Upper lobe of left lung (tissue), 6 donors: ENCODE measurements around the gene DSTN. TPM values are rescaled to one million over a fixed set of nuclear protein-coding genes. Genes with fewer than 3 reads are reported as not detected.
A peak's percentile ranks its signal among the peaks of the same experiment; 100 is the strongest.

Experiments
- ATAC-seq, 2 donors: fragments of 200-7000 bp; cut with Tn5 transposase; one replicate each; pipeline ENCODE4 v1.9.1; 2022; ENCODE audit warnings: mild to moderate bottlenecking in 2 of 2, moderate library complexity in 2 of 2; ENCODE audit not compliant: low FRiP score in 2 of 2
- DNase-seq, 2 donors: peaks; one replicate each; pipeline ENCODE4 v3.0.0-alpha.2; 2019 to 2020
- H3K27ac ChIP-seq, 4 donors: fragments of 200-600 bp; sonication (generic); one replicate each; pipeline ENCODE4 v1.5.1; 2016 to 2019
- H3K27me3 ChIP-seq, 4 donors: fragments of 200-600 bp; sonication (generic); one replicate each; pipeline ENCODE4 v1.5.1; 2017 to 2019
- H3K36me3 ChIP-seq, 4 donors: fragments of 200-600 bp; sonication (generic); one replicate each; pipeline ENCODE4 v1.5.1; 2016 to 2019
- H3K4me1 ChIP-seq, 4 donors: fragments of 200-600 bp; sonication (generic); one replicate each; pipeline ENCODE4 v1.5.1; 2018 to 2019
- H3K4me3 ChIP-seq, 4 donors: fragments of 200-600 bp; sonication (generic); one replicate each; pipeline ENCODE4 v1.5.1; 2017 to 2019; ENCODE audit warnings: mild to moderate bottlenecking in 2 of 4, moderate library complexity in 1 of 4
- H3K9me3 ChIP-seq, 4 donors: fragments of 200-600 bp; sonication (generic); one replicate each; pipeline ENCODE4 v1.5.1; 2018 to 2019
- CTCF ChIP-seq, 6 experiments: fragments of 450-650 bp in 4 of 6; fragments of 200-600 bp in 2 of 6; sonication (generic) in 2 of 6; IDR thresholded peaks; one replicate each; pipeline ENCODE4 v1.5.1; 2016 to 2019; ENCODE audit warnings: antibody characterized with exemption in 6 of 6
- EP300 ChIP-seq, 4 donors: sonication (generic); formaldehyde crosslinking; IDR thresholded peaks; one replicate each; pipeline ENCODE4 v1.5.1; 2017; ENCODE audit warnings: antibody characterized with exemption in 4 of 4, control low read depth in 2 of 4
- POLR2A ChIP-seq, 4 donors: fragments of 450-650 bp; IDR thresholded peaks; one replicate each; pipeline ENCODE4 v1.5.1; 2016 to 2017; ENCODE audit warnings: antibody characterized with exemption in 4 of 4, mild to moderate bottlenecking in 2 of 4
- POLR2AphosphoS5 ChIP-seq, 2 donors: sonication (generic); formaldehyde crosslinking; IDR thresholded peaks; one replicate each; pipeline ENCODE4 v1.5.1; 2017; ENCODE audit warnings: antibody characterized with exemption in 2 of 2
- WGBS, 2 donors: methylation state at CpG; one replicate each; pipeline ENCODE4 v1.1.5; 2017 to 2018; 5-methylcytosine and 5-hydroxymethylcytosine counted together
- total RNA-seq, 6 donors: library from RNA; depleted of rRNA in 4 of 6; stranded (reverse); fragments of >200 nt in 4 of 6; gene quantifications; one replicate each; pipeline versions ENCODE4 v1.1.0 to v1.2.1, GENCODE V29; 2016 to 2021
- donor health status: DM: no; HTN: no; CAD: no; lungs with moderate emphysema.
- donor health status: DM: no; HTN: yes; CAD: no; lungs with severe emphysema.

The DSTN gene
- total RNA-seq, 6 donors from 2014 or later, result 235 to 735 (median 513) TPM

DNA sequence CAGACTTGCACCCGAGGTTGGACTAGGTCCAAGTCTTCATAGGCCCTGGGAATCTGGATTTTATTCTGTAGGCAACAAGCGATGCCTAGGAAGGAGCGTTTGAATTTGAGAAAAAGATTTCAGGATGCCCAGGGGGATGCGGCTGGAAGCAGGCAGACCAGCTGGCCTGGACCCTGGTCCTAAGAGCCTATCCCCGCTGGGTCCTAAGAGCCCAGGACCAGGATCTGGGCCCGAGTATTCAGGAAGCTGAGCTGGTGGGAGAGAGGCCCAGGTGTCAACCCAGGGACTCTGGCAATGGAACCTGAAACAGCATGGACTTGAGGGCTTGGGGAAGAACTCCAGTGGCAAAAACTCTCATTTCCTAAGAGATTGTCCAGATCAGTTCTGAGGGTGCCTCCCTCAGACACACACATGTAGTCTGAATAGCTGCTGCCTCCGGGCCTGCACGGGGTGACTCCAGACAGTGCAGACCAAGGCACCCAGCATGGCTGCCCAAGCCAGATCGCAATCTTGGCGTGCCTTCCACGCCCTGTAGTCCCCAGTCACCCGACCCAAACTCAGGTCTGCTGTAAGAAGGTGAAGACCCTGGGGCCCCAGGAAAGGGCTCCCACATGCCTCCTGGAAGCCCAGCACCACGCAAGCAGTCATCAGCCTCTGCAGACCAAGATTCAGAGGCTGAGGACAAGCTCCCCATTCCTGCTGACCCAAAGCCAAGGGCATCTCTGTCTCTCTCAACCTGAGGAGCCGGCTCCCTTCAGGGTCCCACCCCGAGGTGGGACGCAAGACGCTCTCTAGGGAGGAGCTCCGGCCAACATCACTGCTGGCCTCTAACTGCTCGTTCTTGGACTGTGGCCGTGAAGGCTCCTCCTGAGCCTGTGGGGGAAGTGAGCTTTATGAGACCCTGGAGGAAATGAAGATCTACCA lies 77.8 kb downstream of the DSTN start:
- TF ChIP-seq EP300 (IDR thresholded peaks at IDR 0.05) (no peak), POLR2AphosphoS5 (IDR thresholded peaks at IDR 0.05) (no peak)
- DNase-seq (no peak), ATAC-seq (peak in 1 of 2 donors; percentile 4)
- no peak overlapping the region for H3K4me3 ChIP-seq
- no peaks in the 10 kb centered on the region for H3K9me3 ChIP-seq
- H3K36me3 ChIP-seq, result peaks cover 0 to 8% (median 5%) of the 10 kb centered on the region in 4 donors
- 88 to 92% methylated on average over 13 to 19 of the region's 20 CpGs for WGBS, 2 donors
- H3K4me1 ChIP-seq, result peaks cover 39 to 82% (median 59%) of the 10 kb centered on the region in 4 donors
- H3K27ac ChIP-seq, result peak overlapping the region; percentile 43 to 70 (median 53)
- H3K27me3 ChIP-seq, result no peaks in the 10 kb centered on the region

- peaks cover 0 to 9% (median 2%) of the 10 kb centered on the region in 4 donors for H3K36me3 ChIP-seq
- TF ChIP-seq POLR2A (IDR thresholded peaks at IDR 0.05) (no peak), EP300 (IDR thresholded peaks at IDR 0.05) (no peak), CTCF (IDR thresholded peaks at IDR 0.05) (no peak), POLR2AphosphoS5 (IDR thresholded peaks at IDR 0.05) (peak in 1 of 2 donors; percentile 12)
- ATAC-seq (peak; percentile 63 to 69), DNase-seq (peak in 1 of 2 donors; percentile 82)
- H3K4me3 ChIP-seq, result no peak overlapping the region
- WGBS, 2 donors, result 37 to 48% methylated on average over 9 to 10 of the region's 10 CpGs
- H3K4me1 ChIP-seq, result peaks cover 39 to 85% (median 59%) of the 10 kb centered on the region in 4 donors
- no peaks in the 10 kb centered on the region for H3K9me3 ChIP-seq
- H3K27ac ChIP-seq, result peak overlapping the region; percentile 43 to 70 (median 53)
- H3K27me3 ChIP-seq, result no peaks in the 10 kb centered on the region
These were observed 78.4 kb downstream of the DSTN start for GRCh38 chr20:17648315-17648646.

- DNase-seq, result peak in 1 of 2 donors; percentile 78
- H3K27ac ChIP-seq, result peak overlapping the region; percentile 23 to 70 (median 53)
These were observed 79.2 kb downstream of the DSTN start for GRCh38 chr20:17648791-17649730.

DNA sequence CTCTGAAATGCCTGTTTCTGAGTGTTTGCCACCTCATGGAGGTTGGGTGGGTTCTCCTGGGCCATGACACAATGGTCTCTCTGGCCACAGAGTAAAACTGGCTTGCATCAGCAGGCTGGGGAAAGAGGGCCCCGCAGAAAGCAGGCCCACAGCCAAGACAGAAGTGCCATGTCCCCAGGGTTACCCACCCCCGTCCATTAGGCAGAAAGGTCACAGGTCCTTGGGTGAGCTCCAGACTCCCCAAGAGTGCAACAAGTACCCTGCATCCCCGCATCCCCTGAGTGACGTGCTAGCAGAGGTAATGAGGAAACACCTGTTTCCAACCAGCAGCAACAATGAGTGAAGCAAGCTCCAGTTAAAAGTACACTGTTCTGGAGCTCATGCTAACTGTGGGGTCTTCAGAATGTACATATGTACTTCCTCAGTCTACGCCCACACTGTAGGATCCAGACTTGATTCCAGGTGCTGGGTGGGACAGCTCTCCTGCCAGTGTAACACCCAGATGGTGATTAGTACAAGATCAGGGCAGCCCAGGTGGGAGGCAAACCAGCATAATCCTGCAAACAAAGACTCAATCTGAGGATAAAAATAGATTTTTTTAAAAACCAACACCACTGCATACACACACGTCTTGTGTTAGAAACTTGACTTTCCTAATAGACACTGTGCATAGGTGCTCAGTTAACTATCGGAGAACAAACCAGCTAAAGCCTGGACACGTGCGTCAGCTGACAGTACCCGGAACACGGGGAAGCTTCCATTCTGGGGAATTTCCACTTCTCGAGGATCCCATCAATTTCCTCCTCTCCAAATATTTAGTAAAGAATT lies 80.6 kb downstream of the DSTN start:
- Histone ChIP-seq H3K4me1 (peaks cover 33 to 68% (median 56%) of the 10 kb centered on the region in 4 donors), H3K4me3 (no peak overlapping the region), H3K36me3 (peaks cover 0 to 19% (median 2%) of the 10 kb centered on the region in 4 donors), H3K9me3 (no peaks in the 10 kb centered on the region), H3K27me3 (no peaks in the 10 kb centered on the region), H3K27ac (peak overlapping the region in 2 of 4 donors; percentile 27 to 63)
- WGBS, 2 donors, result 42 to 43% methylated on average over 9 to 12 of the region's 12 CpGs
- peak in 1 of 2 donors; percentile 59 for DNase-seq
- TF ChIP-seq CTCF (IDR thresholded peaks at IDR 0.05), result no peak
- TF ChIP-seq POLR2A (IDR thresholded peaks at IDR 0.05), result no peak
- no peak for TF ChIP-seq POLR2AphosphoS5 (IDR thresholded peaks at IDR 0.05)
- TF ChIP-seq EP300 (IDR thresholded peaks at IDR 0.05), result no peak
- no peak for ATAC-seq

More at GRCh38 chr20:17648791-17649730, 79.2 kb downstream of the DSTN start:
- TF ChIP-seq CTCF (IDR thresholded peaks at IDR 0.05), result peak in 4 of 6 experiments; percentile 28 to 52 (median 32)
- TF ChIP-seq EP300 (IDR thresholded peaks at IDR 0.05), result no peak
- 48 to 53% methylated on average over 20 of the region's 20 CpGs for WGBS, 2 donors
- Histone ChIP-seq H3K36me3 (peaks cover 0 to 14% (median 2%) of the 10 kb centered on the region in 4 donors), H3K27me3 (no peaks in the 10 kb centered on the region), H3K4me1 (peaks cover 33 to 77% (median 57%) of the 10 kb centered on the region in 4 donors), H3K4me3 (no peak overlapping the region), H3K9me3 (no peaks in the 10 kb centered on the region)
- peak; percentile 39 to 71 for ATAC-seq
